Activated gamma-delta T cell treated with Interleukin-2 at 50 U/mL for 16 hours (primary cell): ENCODE data around the gene NTN1.

ENCODE experiments used
- DNase-seq: peaks from one replicate; pipeline ENCODE4 v3.0.0-alpha.2; 2020

NTN1 gene

DNA sequence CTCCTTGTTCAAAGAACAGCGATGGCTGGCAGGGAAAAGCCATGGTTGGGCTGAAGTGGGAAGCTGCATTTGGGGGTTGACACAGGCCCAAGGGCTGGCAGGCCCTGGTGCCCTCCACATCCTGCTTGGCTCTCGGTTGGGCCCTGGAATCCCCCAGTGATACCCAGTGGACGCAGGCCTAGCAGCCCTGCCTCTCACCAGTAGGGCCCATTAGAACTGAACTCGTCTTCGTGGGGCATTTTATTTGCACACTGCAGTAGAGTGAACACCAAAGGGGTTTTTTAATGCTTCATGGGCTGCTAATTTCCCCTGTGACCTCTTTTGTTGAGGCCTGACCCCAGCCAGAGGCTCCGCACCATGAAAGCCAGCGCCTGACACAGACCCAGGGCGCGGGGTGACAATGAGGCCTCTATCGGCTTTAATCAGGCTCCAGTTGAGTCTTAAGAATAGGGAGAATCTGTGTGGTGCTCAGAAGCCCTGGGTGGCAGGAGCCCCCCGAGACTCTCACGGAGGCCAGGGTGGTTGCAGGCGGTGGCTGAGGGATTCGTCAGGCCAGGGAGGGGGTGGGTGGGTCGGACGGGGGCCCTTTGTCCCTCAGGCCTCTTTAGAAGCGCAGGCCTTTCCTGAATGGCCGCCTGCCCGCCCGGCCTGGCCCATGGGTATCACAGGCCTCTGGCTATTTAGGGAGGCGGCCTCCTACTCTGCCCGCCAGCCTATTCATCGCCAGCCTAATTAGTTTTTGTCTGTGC lies 199.3 kb downstream of the NTN1 start:
- no peak for DNase-seq

DNA sequence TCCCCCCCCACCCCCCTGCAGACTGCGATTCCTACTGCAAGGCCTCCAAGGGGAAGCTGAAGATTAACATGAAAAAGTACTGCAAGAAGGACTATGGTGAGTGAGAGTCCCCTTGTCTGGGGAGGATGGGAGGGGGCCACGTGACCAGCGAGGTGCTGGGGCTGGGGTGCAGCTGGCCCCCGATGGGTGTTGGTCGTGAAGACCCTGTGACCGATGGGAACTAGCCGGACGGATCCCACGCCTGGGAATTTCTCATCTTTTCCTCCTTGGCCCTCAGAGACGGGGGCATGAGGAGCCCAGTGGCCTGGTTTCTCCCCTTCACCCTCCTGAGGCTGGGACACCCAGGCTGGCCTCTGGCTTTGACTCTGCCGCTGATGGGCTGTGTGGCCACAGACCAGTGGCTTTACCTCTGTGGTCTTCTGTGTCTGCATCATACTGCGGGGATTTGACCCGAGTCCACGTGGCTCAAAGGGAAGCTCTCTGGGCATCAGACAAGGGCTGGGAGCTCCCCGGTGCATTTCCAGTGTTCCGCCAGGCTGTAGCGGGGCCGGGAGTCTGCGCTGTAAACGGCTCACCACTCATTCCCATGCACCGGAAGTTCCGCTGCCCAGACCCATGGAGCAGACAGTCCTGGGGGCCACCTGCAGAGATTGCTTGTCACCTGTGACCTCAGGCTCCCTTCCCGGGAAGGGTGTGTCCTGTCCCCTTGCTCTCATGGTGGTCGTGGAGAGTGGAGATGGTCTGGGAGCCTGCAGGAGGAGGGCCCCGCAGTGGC lies 200.0 kb downstream of the NTN1 start:
- DNase-seq = no peak

GRCh38 chr17:9221922-9222180 lies 200.5 kb downstream of the NTN1 start:
- DNase-seq = no peak

DNA sequence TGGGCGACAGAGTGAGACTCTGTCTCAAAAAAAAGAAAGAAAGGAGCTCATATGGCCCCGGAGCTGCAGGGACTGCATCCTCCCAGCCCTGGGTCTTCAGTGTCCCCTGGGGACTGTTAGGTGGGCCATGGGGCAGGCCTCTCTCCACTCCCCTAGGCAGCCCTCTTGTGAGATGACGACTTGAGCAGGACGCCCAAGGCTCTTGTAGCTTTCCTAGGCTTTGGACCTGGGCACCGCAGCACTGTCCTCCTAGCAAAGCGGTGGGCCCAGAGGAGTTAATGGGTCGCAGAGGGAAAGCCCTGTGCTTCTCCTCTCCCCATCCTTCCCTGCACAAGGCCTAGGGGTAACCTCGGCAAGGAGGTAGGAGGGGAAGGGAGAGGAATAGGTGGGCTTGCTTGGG lies 202.2 kb downstream of the NTN1 start:
- no peak for DNase-seq

- DNase-seq = no peak
These were observed 203.2 kb downstream of the NTN1 start for GRCh38 chr17:9224485-9224884.

DNA sequence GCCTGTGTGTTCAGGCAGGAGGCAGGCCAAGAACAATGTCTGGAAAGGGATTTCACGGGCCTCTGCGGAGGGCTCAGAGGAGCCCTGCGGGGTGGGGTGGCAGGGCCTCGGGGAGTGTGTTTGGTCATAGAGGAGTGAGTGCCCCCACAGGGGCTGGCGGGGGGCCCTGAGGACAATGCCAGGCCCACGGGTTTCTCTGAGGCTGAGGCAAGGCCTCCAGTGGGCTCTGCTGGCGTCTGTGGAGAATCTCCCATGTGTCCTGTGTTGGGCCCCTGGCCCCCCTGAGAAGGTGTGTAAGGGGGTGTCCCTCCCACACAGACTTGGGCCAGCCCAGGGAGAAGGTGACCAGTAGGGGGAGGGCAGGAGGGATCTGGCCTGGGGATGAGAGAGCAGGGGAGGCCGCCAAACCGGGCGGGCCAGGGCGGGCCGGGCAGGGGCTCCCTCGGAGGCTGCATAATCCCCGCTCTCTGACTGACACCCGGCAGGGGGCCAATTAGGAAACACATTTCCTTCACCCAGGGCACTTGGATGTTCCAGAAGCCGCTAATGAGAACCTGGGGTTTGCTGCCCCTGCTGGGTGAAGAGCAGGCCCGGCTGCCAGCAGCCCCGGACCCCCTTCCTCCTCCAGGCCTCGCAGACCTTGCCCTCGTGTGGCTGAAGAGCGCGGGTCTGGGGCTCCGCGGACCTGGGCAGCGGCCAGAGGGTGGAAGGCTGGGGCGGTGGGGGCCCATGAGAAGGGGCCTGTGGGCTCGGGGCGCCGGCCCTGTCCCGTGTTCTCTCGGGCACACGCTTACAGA lies 204.2 kb downstream of the NTN1 start:
- DNase-seq = no peak

GRCh38 chr17:9226130-9226793 lies 205.0 kb downstream of the NTN1 start:
- no peak for DNase-seq

DNA sequence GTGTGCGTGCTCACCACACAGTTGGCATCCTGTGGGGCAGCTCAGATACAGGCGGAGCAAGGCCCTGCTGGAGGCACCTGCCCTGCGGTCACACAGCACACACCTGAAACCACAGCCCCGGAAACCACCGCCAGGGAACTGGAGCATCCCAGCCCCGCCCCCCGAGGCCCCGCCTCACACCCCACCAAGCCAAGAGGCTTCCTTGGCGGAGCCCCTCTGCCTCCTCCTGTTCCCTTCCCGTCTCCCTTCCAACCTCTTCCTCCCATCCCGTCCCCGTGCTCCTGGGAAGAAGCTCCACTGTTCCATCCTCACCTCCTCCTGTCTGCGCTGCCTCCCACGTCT lies 205.5 kb downstream of the NTN1 start:
- DNase-seq = no peak

GRCh38 chr17:9227819-9228407 lies 206.6 kb downstream of the NTN1 start:
- DNase-seq = no peak

- no peak for DNase-seq
These were observed 207.3 kb downstream of the NTN1 start for GRCh38 chr17:9228408-9229159.

GRCh38 chr17:9229160-9229825 lies 208.0 kb downstream of the NTN1 start:
- DNase-seq = no peak

- no peak for DNase-seq
These were observed 208.5 kb downstream of the NTN1 start for GRCh38 chr17:9229826-9230201.

- DNase-seq = no peak
These were observed 209.0 kb downstream of the NTN1 start for GRCh38 chr17:9230346-9230745.

GRCh38 chr17:9230861-9231260 lies 209.6 kb downstream of the NTN1 start:
- no peak for DNase-seq

GRCh38 chr17:9231449-9232154 lies 210.3 kb downstream of the NTN1 start:
- DNase-seq = no peak

DNA sequence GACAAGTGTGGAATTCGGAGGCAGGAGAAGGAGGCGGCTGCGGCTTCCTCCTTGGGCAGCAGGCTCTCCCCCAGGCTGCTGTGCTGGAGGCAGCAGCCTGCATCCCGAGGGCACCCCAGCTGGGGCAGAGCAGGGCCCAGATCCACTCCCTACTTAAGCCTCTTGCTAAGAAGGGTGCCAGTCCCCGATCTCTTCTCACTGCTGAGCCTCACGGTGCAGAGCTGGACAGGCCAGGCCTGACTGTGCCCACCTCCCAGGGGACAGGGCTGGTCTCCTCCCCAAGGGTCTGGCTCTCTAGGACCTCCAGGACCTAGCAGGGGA lies 210.8 kb downstream of the NTN1 start:
- no peak for DNase-seq

DNA sequence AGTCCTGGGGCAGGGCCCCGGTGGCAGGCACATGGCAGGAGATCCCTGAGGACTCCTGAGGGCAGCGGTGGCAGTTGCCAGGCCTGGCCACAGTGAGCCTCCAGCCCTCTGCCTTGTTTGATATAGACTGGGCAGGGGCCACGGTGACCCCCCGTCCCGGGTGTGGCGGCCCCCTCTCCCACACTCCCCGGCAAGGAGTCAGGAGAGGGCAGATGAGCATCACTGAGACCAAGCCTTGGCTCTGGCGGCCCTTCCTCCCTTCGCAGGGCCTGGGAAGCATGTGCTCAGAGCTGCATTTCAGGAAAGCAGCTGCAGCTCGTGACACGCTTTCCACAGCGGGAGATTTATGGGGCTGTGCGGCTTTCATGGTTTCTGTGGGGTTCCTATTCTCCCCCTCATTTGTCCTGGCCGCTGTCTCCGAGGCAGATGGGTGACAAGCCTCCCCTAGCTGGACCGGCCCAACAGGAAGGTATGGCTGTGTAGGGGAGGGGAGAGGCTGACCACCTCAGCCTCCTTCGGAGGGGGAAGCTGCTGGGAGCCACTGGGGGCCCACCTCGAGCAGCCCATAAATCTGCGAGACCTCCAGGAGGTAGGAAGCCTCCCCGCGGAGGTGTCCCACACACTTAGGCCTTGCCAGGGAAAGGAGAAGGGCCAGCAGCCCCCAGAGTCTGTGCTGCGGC lies 211.4 kb downstream of the NTN1 start:
- DNase-seq = no peak

DNA sequence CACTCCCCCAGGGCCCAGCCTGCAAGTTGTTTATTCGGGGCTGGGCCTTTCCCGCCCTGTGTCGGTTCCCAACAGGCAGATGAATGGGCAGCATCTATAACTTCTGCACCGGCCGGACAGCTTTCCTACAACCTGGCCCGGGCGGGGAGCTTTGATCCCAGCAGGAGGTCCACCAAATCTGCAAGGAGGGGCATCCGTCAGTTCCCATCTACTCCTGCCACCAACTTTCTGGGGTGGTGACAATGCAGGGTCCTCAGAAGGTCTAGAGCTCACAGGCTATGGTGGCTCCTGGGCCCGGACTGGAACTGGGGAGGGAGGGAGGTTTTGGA lies 211.9 kb downstream of the NTN1 start:
- DNase-seq = no peak

DNA sequence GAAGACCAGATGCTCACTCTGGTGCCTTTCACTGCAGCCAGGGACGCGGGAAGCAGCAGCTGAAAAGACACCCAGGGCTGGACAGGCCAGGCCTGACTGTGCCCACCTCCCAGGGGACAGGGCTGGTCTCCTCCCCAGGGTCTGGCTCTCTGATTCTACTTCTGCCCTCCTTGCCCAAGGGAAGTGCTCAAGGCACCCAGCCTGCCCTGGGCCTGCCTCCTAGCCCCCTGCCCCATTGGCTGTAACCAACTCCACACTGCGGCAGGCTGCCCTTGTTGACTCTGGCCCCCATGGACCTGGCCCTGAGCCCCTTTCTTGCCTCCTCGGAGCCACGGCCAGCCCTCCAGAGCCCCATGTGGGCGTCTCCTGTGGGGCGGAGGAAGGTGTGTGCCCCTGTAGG lies 212.5 kb downstream of the NTN1 start:
- DNase-seq = no peak

- no peak for DNase-seq
These were observed 213.2 kb downstream of the NTN1 start for GRCh38 chr17:9234389-9234945.

DNA sequence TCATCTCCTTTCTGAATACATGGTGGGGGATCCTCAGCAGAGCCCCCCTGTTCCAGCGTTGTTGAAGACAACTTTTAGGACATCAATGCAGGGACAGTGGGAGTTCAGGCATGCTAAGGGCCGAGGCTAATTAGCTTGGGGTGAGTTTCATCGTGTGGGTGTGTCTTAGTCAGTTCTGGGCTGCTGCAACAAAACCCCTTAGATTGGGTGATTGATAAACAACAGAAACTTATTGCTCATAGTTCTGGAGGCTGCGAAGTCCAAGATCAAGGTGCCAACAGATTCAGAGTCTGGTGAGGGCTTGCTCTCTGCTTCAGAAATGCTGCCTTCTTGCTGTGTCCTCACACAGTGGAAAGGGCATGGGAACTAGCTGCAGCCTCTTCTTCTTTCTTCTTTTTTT lies 214.0 kb downstream of the NTN1 start:
- DNase-seq = no peak
